ENCODE results near the gene CTNNBL1.

DNA sequence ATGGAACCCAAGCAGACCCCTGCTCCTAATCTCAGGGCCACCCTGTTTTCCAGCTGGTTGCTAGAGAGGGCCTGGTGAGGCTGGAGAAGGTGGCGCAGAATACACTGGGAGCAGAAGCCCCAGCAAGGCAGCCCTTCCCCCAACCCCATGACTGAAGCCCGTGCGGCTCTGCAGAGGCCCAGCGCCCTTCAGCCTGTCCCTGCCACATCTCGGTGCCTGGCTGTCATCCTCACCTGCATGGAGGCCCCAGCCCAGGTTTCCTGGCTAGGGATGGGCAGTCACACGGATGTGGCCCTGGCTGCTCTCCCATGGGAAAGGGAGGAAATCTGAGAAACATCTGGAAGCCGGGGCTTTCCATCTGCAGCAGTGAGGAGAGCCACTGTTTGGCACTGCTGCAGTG is 183.0 kb downstream of the CTNNBL1 start:
- TF ChIP-seq, protein P1, sequence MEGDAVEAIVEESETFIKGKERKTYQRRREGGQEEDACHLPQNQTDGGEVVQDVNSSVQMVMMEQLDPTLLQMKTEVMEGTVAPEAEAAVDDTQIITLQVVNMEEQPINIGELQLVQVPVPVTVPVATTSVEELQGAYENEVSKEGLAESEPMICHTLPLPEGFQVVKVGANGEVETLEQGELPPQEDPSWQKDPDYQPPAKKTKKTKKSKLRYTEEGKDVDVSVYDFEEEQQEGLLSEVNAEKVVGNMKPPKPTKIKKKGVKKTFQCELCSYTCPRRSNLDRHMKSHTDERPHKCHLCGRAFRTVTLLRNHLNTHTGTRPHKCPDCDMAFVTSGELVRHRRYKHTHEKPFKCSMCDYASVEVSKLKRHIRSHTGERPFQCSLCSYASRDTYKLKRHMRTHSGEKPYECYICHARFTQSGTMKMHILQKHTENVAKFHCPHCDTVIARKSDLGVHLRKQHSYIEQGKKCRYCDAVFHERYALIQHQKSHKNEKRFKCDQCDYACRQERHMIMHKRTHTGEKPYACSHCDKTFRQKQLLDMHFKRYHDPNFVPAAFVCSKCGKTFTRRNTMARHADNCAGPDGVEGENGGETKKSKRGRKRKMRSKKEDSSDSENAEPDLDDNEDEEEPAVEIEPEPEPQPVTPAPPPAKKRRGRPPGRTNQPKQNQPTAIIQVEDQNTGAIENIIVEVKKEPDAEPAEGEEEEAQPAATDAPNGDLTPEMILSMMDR (IDR thresholded peaks at IDR 0.05): no peak
- TF ChIP-seq EZH2phosphoT487 (IDR thresholded peaks at IDR 0.05; ENCODE audit: borderline replicate concordance, low read depth): no peak
- TF ChIP-seq EP300 (IDR thresholded peaks at IDR 0.05; ENCODE audit: borderline replicate concordance in 1 of 2, low read depth in 1 of 2, low read length in 1 of 2): no peak
- no peak for TF ChIP-seq TCF12 (IDR thresholded peaks at IDR 0.05)
- TF ChIP-seq USF2 (IDR thresholded peaks at IDR 0.05; ENCODE audit: borderline replicate concordance, low read depth, low read length): no peak
- TF ChIP-seq, protein P2, sequence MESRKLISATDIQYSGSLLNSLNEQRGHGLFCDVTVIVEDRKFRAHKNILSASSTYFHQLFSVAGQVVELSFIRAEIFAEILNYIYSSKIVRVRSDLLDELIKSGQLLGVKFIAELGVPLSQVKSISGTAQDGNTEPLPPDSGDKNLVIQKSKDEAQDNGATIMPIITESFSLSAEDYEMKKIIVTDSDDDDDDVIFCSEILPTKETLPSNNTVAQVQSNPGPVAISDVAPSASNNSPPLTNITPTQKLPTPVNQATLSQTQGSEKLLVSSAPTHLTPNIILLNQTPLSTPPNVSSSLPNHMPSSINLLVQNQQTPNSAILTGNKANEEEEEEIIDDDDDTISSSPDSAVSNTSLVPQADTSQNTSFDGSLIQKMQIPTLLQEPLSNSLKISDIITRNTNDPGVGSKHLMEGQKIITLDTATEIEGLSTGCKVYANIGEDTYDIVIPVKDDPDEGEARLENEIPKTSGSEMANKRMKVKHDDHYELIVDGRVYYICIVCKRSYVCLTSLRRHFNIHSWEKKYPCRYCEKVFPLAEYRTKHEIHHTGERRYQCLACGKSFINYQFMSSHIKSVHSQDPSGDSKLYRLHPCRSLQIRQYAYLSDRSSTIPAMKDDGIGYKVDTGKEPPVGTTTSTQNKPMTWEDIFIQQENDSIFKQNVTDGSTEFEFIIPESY (IDR thresholded peaks at IDR 0.05; ENCODE audit: borderline replicate concordance, low read depth): no peak
- no peak for TF ChIP-seq SIN3A (IDR thresholded peaks at IDR 0.05; ENCODE audit: borderline replicate concordance, low read depth, low read length)
- no peak for TF ChIP-seq POLR2AphosphoS5 (IDR thresholded peaks at IDR 0.05; ENCODE audit: low read depth, low read length)
- no peak for TF ChIP-seq NRF1 (IDR thresholded peaks at IDR 0.05; ENCODE audit: low read depth, low read length)
- TF ChIP-seq RAD21 (IDR thresholded peaks at IDR 0.05; ENCODE audit: low read length): no peak
- TF ChIP-seq SMC3 (IDR thresholded peaks at IDR 0.05; ENCODE audit: low read depth, low read length): no peak
- TF ChIP-seq TEAD4 (IDR thresholded peaks at IDR 0.05; ENCODE audit: borderline replicate concordance, insufficient read depth): no peak
- TF ChIP-seq NFIC (IDR thresholded peaks at IDR 0.05; ENCODE audit: borderline replicate concordance): no peak
- no peak for TF ChIP-seq REST (IDR thresholded peaks at IDR 0.05; ENCODE audit: low read depth, low read length)

Data from SK-N-SH (cell line).